Kidney (tissue), 14 donors: ENCODE measurements around the gene SREBF1. TPM values are rescaled to one million over a fixed set of nuclear protein-coding genes. Genes with fewer than 3 reads are reported as not detected.
A peak's percentile ranks its signal among the peaks of the same experiment; 100 is the strongest.

Source experiments
- DNase-seq, 5 donors: peaks; one replicate each; pipeline ENCODE4 v3.0.0-alpha.2; 2013 to 2020
- FAIRE-seq: peaks from 2 replicates; lab custom pipeline; 2012; peaks lifted over from hg19 to GRCh38; lab: Jason Lieb, UNC
- H3K27ac ChIP-seq, 2 donors: one replicate each; pipeline ENCODE4 v1.7.0; 2013; ENCODE audit warnings: low read depth in 2 of 2, low read length in 2 of 2, inconsistent platforms in 1 of 2
- H3K27me3 ChIP-seq: one replicate; pipeline ENCODE4 v1.7.1; 2013; ENCODE audit warnings: low read length, inconsistent platforms; ENCODE audit not compliant: control insufficient read depth, insufficient read depth
- H3K36me3 ChIP-seq, 3 donors: one replicate each; pipeline versions ENCODE4 v1.7.0 to v1.7.1; 2013; ENCODE audit warnings: low read length in 3 of 3, control low read depth in 1 of 3, inconsistent platforms in 1 of 3; ENCODE audit not compliant: insufficient read depth in 3 of 3, control insufficient read depth in 2 of 3
- H3K4me1 ChIP-seq, 3 donors: one replicate each; pipeline versions ENCODE4 v1.7.0 to v1.7.1; 2013; ENCODE audit warnings: low read length in 3 of 3, inconsistent platforms in 1 of 3, low read depth in 1 of 3; ENCODE audit not compliant: control insufficient read depth in 2 of 3, insufficient read depth in 2 of 3
- H3K4me3 ChIP-seq, 3 donors: one replicate each; pipeline versions ENCODE4 v1.7.0 to v1.8.1; 2013; ENCODE audit warnings: low read length in 3 of 3, control low read depth in 1 of 3, inconsistent platforms in 1 of 3
- H3K9ac ChIP-seq, 3 donors: one replicate each; pipeline versions ENCODE4 v1.7.0 to v1.7.1; 2013; ENCODE audit warnings: low read length in 3 of 3, control low read depth in 1 of 3, inconsistent platforms in 1 of 3
- H3K9me3 ChIP-seq, 3 donors: one replicate each; pipeline versions ENCODE4 v1.7.0 to v1.7.1; 2013; ENCODE audit warnings: low read length in 3 of 3, control low read depth in 1 of 3, inconsistent platforms in 1 of 3; ENCODE audit not compliant: control insufficient read depth in 2 of 3, insufficient read depth in 1 of 3
- intact Hi-C: fragments of 100-400 bp; cut with DNase I; formaldehyde crosslinking; loops from one replicate; pipeline ENCODE4 v1.11.1; 2022
- polyA plus RNA-seq: library from polyadenylated mRNA; stranded (reverse); fragments of 350-450 nt; fragmentation: Illumina TruSeq; extraction: RNeasy Lipid Tissue Mini Kit (QIAGEN cat#74804); gene quantifications from one replicate; pipeline ENCODE4 v1.2.3, GENCODE V29; 2014; ENCODE audit warnings: low read depth, low replicate concordance; ENCODE audit not compliant: insufficient read depth
- total RNA-seq: library from RNA; stranded (reverse); fragmentation: NEBNext Ultra II Directional; extraction: Animal tissue kit (Norgen Biotek cat#: 25700); gene quantifications from one replicate; pipeline ENCODE4 v1.2.1, GENCODE V29; 2021
- TF ChIP-seq, protein P1 (sequence below): IDR thresholded peaks from 3 replicates; pipeline ENCODE4 v1.5.1; 2012; ENCODE audit warnings: mild to moderate bottlenecking, moderate library complexity, borderline replicate concordance; ENCODE audit not compliant: insufficient read depth; ENCODE audit errors: extremely low read depth
- donor health status: control.
- donor health status: control.
- donor health status: control.
- donor health status: control.
- donor health status: control.
- donor health status: DM: yes; HTN: yes; CAD: no.
- donor health status: Normal renal cell carcinoma (clear cell type).

SREBF1 gene
- total and polyA plus RNA-seq, 2 donors from 2014 or later, result 37.6 to 48.3 TPM

DNA sequence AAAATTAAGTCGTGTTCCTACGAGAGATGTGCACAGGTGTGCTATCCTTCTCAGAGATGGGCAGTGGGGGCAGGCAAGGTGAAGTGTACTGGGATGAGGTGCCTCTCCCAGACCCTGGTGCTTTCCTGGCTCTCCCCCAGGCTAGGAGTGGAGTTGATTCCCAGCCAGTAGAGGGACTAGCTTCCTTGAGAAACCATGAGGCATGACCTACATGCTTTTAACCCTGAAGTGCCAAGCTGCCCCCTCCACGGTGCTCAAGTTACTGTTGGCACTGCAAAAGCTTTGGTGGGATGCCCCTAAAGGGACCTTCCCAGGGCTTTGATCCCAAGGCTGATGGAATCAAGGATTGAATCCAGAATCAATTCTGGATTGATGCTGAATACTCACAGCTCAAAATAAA is 47.0 kb upstream of the SREBF1 start:
- Histone ChIP-seq H3K4me1 (peaks cover 0 to 3% (median 1%) of the 10 kb centered on the region in 3 donors), H3K36me3 (peaks cover 0 to 27% (median 23%) of the 10 kb centered on the region in 3 donors), H3K9ac (no peak overlapping the region), H3K27me3 (no peaks in the 10 kb centered on the region), H3K4me3 (no peak overlapping the region), H3K9me3 (no peaks in the 10 kb centered on the region), H3K27ac (no peak overlapping the region)
- TF ChIP-seq, protein P1, sequence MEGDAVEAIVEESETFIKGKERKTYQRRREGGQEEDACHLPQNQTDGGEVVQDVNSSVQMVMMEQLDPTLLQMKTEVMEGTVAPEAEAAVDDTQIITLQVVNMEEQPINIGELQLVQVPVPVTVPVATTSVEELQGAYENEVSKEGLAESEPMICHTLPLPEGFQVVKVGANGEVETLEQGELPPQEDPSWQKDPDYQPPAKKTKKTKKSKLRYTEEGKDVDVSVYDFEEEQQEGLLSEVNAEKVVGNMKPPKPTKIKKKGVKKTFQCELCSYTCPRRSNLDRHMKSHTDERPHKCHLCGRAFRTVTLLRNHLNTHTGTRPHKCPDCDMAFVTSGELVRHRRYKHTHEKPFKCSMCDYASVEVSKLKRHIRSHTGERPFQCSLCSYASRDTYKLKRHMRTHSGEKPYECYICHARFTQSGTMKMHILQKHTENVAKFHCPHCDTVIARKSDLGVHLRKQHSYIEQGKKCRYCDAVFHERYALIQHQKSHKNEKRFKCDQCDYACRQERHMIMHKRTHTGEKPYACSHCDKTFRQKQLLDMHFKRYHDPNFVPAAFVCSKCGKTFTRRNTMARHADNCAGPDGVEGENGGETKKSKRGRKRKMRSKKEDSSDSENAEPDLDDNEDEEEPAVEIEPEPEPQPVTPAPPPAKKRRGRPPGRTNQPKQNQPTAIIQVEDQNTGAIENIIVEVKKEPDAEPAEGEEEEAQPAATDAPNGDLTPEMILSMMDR, result no peak
- DNase-seq, result peak in 1 of 5 donors; percentile 7
- FAIRE-seq, result no peak
- intact Hi-C loops, result no loop called here

DNA sequence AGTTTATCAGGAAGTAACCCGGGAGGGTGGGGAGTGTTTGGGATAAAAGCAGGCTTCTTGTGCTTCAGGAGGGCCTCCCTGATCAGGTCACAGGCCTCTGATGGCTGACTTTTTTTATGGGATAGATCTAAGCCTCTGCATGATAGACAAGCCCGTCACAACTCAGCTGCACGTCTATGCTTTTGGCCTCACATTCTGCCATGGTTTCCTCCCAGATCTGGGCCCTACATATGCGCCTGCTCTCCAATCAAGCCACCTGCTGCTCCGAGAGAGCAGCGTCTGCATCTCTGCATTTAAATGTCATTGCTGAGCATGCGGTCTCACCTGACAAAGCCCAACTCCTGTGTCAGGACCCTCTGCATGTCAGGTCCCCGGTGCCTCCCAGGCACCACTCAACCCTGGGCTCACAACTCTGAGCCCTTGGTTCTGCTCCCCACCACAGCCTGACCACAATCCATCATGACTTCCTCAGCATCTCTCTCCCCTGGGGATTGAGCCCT is 45.3 kb upstream of the SREBF1 start:
- DNase-seq (no peak), FAIRE-seq (no peak)
- no peaks in the 10 kb centered on the region for H3K27me3 ChIP-seq
- no peaks in the 10 kb centered on the region for H3K9me3 ChIP-seq
- TF ChIP-seq, protein P1, result no peak
- H3K9ac ChIP-seq, result no peak overlapping the region
- peaks cover 0 to 31% (median 29%) of the 10 kb centered on the region in 3 donors for H3K36me3 ChIP-seq
- H3K4me3 ChIP-seq, result no peak overlapping the region
- intact Hi-C loops, result no loop called here
- peaks cover 3 to 16% (median 13%) of the 10 kb centered on the region in 3 donors for H3K4me1 ChIP-seq
- no peak overlapping the region for H3K27ac ChIP-seq

DNA sequence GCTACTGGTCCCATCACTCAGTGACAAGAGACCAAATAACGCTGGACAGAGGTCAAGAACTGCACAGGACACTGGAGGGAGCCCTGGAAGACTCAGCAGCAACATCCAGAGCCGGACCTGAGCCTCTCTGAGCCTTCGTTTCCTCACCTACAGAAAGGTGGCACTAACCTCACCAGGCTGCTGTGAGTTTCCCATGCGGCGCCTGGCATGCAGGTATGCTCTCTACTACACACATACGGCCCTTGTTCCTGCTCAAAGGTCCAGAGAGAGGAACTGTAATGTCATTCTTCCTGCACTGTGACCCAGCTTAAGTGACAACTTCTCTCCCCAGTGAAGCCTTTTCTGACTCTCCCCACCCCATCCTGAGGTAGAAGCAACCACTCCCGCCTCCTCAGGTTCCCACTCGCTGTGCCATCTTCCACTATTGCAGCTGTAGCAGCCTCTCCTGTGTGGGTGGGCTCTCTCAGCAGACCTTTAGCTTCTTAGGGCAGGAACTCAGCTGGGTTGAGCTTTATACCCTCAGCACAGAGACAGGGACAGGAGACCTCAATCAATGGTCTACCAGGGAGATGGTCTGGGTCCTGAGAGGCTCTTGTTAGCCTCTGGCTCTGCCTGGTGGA is 43.9 kb upstream of the SREBF1 start:
- TF ChIP-seq, protein P1, result no peak
- intact Hi-C loops, result no loop called here
- H3K27me3 ChIP-seq, result no peaks in the 10 kb centered on the region
- H3K9me3 ChIP-seq, result no peaks in the 10 kb centered on the region
- no peak overlapping the region for H3K27ac ChIP-seq
- peaks cover 6 to 24% (median 22%) of the 10 kb centered on the region in 3 donors for H3K4me1 ChIP-seq
- DNase-seq (no peak), FAIRE-seq (no peak)
- H3K9ac ChIP-seq, result no peak overlapping the region
- H3K36me3 ChIP-seq, result peaks cover 0 to 43% (median 39%) of the 10 kb centered on the region in 3 donors
- no peak overlapping the region for H3K4me3 ChIP-seq
